ENCODE measurements around the gene GAL3ST2.

Gene GAL3ST2

DNA sequence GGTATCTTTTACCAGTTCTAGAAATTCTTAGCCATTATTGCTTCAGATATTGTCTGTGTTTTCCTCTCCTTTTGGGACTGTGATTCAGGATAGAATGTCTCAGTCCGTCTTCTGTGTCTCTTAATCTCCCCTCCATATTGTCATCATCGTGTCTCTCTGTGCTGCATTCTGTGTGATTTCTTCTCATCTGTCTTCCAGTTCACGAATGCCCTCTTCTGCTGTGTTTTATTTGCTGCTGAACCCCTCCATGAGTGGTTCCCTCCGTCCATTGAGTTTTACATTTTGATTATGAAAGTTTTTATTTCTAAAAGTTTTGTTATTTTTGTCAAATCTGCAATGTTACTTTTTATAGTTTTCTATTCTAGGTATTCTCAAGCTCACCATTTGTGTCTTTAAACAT is 30.5 kb upstream of the GAL3ST2 start:
- Histone ChIP-seq H3K9ac (ENCODE audit: low read length in 5 of 5) (no peak overlapping the region), H3K36me3 (ENCODE audit: control insufficient read depth in 5 of 5, insufficient read depth in 5 of 5, low read length in 5 of 5) (peaks cover 0 to 55% (median 44%) of the 10 kb centered on the region in 5 donors), H3K27ac (ENCODE audit: low read depth, low read length) (no peak overlapping the region), H3K27me3 (ENCODE audit: control insufficient read depth in 5 of 5, insufficient read depth in 4 of 5, low read length in 5 of 5) (no peaks in the 10 kb centered on the region), H3K9me3 (ENCODE audit: control insufficient read depth in 5 of 5, low read length in 5 of 5) (no peaks in the 10 kb centered on the region), H3K4me1 (ENCODE audit: control insufficient read depth in 5 of 5, insufficient read depth in 5 of 5, low read length in 5 of 5) (peaks cover 0 to 15% (median 5%) of the 10 kb centered on the region in 5 donors), H3K4me3 (ENCODE audit: low read depth in 1 of 5, low read length in 5 of 5) (no peak overlapping the region)

DNA sequence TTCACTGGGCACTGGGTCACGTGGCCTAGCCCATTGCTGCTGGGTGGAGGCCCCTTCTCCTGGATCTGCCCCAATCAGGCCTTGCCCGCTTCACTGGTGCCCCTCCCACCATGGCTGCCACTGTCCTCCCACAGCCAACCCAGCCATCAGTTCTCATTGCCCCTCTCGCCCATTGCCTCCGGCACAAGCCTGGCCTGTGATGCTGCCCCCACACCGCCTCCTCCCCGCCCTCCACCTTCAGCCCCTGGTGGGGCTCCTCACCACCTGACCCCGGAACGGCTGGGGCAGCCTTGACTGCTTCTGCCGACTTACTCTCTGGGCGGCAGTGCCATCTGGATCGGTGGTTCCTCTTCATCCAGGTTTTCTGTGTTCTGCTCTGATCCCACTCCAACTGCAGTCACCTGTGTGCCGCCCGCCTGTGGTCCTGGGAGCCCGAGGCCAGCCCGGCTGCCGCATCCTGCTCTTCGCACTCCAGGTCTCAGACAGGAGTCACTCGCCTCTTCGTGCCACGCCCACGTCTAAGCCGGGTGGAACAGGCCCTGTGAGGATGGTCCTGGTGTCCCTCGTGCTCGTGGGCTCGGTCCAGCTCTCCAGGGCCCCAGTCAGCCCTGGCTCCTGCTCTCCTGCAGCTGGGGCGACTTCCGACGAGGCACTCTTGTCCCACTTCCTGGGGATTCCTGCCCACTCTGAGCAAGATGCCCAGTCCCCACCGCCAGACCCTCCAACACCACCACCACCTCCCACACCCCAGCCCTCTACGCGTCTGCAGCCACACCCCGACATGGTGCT is 28.0 kb upstream of the GAL3ST2 start:
- H3K36me3 ChIP-seq (ENCODE audit: control insufficient read depth in 5 of 5, insufficient read depth in 5 of 5, low read length in 5 of 5): peaks cover 0 to 60% (median 53%) of the 10 kb centered on the region in 5 donors
- H3K4me1 ChIP-seq (ENCODE audit: control insufficient read depth in 5 of 5, insufficient read depth in 5 of 5, low read length in 5 of 5): peaks cover 0 to 17% (median 4%) of the 10 kb centered on the region in 5 donors
- no peaks in the 10 kb centered on the region for H3K9me3 ChIP-seq (ENCODE audit: control insufficient read depth in 5 of 5, low read length in 5 of 5)
- no peak overlapping the region for H3K9ac ChIP-seq (ENCODE audit: low read length in 5 of 5)
- H3K27me3 ChIP-seq (ENCODE audit: control insufficient read depth in 5 of 5, insufficient read depth in 4 of 5, low read length in 5 of 5): no peaks in the 10 kb centered on the region
- no peak overlapping the region for H3K27ac ChIP-seq (ENCODE audit: low read depth, low read length)
- H3K4me3 ChIP-seq (ENCODE audit: low read depth in 1 of 5, low read length in 5 of 5): no peak overlapping the region

DNA sequence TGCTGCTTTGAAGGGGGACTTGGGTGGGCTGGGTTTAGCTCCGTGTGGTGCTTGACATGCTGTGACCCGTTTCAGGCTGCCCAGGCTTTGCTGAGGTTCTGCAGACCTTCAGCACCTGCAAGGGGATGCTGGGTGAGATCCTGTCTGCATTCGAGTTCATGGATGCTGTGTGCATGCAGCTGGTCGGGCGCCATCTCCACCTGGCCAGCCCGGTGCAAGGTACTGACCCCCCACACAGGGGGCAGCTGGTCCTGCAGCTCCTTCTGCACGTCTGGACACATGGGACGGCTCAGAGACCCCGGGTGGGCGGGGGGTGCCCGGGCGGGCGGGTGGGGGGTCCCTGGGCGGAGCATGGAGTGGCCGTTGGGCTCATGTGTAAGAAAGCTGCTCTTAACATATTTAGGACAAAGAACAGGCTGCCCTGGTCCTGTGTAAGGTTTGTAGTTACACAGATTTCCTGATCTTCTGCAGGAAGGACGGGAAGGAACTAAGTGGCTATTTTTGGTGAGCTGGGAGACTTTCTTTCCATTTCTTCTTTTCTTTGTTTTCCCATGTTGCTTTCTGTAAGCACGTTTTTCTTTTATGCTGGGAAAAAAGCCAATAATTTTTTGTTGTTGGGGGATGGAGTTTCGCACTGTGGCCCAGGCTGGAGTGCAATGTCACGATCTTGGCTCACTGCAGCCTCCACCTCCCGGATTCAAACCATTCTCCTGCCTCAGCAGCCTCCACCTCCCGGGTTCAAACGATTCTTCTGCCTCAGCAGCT is 26.4 kb upstream of the GAL3ST2 start:
- peaks cover 0 to 60% (median 47%) of the 10 kb centered on the region in 5 donors for H3K36me3 ChIP-seq (ENCODE audit: control insufficient read depth in 5 of 5, insufficient read depth in 5 of 5, low read length in 5 of 5)
- H3K27ac ChIP-seq (ENCODE audit: low read depth, low read length): no peak overlapping the region
- no peak overlapping the region for H3K9ac ChIP-seq (ENCODE audit: low read length in 5 of 5)

DNA sequence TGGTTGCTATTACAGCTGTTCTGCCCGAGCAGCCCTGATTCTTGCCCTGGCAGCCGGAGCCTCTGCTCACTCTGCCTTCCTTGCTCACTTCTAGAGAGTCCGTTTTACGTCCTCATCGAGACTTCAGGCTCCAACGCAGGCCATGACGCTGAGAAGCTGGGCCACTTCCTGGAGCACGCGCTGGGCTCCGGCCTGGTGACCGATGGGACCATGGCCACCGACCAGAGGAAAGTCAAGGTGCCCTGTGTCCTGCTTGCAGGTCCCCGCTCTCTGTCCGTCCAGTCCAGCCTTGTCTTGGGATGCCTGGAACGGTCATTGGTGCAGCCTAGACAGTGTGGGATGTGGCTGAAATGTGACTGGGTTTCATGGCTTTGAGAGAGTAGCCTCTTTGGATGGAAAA is 25.5 kb upstream of the GAL3ST2 start:
- H3K4me1 ChIP-seq (ENCODE audit: control insufficient read depth in 5 of 5, insufficient read depth in 5 of 5, low read length in 5 of 5): peaks cover 0 to 17% (median 4%) of the 10 kb centered on the region in 5 donors
- H3K36me3 ChIP-seq (ENCODE audit: control insufficient read depth in 5 of 5, insufficient read depth in 5 of 5, low read length in 5 of 5): peaks cover 0 to 63% (median 48%) of the 10 kb centered on the region in 5 donors
- H3K4me3 ChIP-seq (ENCODE audit: low read depth in 1 of 5, low read length in 5 of 5): no peak overlapping the region
- no peak overlapping the region for H3K27ac ChIP-seq (ENCODE audit: low read depth, low read length)
- H3K9me3 ChIP-seq (ENCODE audit: control insufficient read depth in 5 of 5, low read length in 5 of 5): no peaks in the 10 kb centered on the region
- no peak overlapping the region for H3K9ac ChIP-seq (ENCODE audit: low read length in 5 of 5)
- no peaks in the 10 kb centered on the region for H3K27me3 ChIP-seq (ENCODE audit: control insufficient read depth in 5 of 5, insufficient read depth in 4 of 5, low read length in 5 of 5)

More for the DNA sequence above, 26.4 kb upstream of the GAL3ST2 start:
- Histone ChIP-seq H3K27me3 (ENCODE audit: control insufficient read depth in 5 of 5, insufficient read depth in 4 of 5, low read length in 5 of 5) (no peaks in the 10 kb centered on the region), H3K9me3 (ENCODE audit: control insufficient read depth in 5 of 5, low read length in 5 of 5) (no peaks in the 10 kb centered on the region), H3K4me1 (ENCODE audit: control insufficient read depth in 5 of 5, insufficient read depth in 5 of 5, low read length in 5 of 5) (peaks cover 0 to 17% (median 4%) of the 10 kb centered on the region in 5 donors), H3K4me3 (ENCODE audit: low read depth in 1 of 5, low read length in 5 of 5) (no peak overlapping the region)

DNA sequence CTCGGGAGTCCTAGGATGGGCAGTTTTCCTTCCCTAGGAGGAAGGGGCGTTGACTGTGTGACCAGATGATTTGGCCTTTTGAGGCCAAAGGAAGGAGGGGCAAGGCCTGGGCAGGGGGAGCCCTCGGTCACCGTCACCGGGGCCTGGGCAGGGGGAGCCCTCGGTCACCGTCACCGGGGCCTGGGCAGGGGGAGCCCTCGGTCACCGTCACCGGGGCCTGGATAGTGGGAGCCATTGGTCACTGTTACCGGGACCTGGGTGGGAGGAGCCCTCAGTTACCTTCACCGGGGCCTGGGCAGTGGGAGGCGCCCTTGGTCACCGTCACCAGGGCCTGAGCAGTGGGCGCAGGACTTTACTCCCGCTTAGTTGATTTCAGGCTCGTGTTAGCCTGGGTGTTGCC is 24.8 kb upstream of the GAL3ST2 start:
- Histone ChIP-seq H3K36me3 (ENCODE audit: control insufficient read depth in 5 of 5, insufficient read depth in 5 of 5, low read length in 5 of 5) (peaks cover 0 to 68% (median 51%) of the 10 kb centered on the region in 5 donors), H3K4me1 (ENCODE audit: control insufficient read depth in 5 of 5, insufficient read depth in 5 of 5, low read length in 5 of 5) (peaks cover 0 to 17% (median 4%) of the 10 kb centered on the region in 5 donors), H3K9me3 (ENCODE audit: control insufficient read depth in 5 of 5, low read length in 5 of 5) (no peaks in the 10 kb centered on the region), H3K27me3 (ENCODE audit: control insufficient read depth in 5 of 5, insufficient read depth in 4 of 5, low read length in 5 of 5) (no peaks in the 10 kb centered on the region), H3K9ac (ENCODE audit: low read length in 5 of 5) (no peak overlapping the region), H3K4me3 (ENCODE audit: low read depth in 1 of 5, low read length in 5 of 5) (no peak overlapping the region), H3K27ac (ENCODE audit: low read depth, low read length) (no peak overlapping the region)

DNA sequence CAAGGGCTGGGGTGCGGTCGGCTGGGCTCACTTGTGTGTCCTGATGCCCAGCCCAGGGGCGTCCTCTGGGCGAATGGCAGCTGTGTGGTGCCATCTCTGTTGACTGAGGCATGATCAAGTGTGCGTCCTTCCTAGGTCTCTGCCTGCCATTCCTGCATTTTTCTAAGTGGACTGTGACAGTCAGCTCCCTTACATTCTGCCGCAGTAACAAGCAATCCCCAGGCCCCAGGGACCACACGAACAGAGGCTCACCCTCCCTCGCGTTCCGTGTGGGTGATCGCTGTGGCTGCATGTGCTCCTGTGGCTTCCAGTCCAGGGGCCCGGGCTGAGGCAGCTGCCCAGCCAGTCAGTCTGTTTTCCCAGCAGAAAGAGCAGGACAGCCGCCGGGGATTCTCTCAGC is 24.4 kb upstream of the GAL3ST2 start:
- H3K4me1 ChIP-seq (ENCODE audit: control insufficient read depth in 5 of 5, insufficient read depth in 5 of 5, low read length in 5 of 5): peaks cover 0 to 17% (median 4%) of the 10 kb centered on the region in 5 donors
- peaks cover 0 to 72% (median 56%) of the 10 kb centered on the region in 5 donors for H3K36me3 ChIP-seq (ENCODE audit: control insufficient read depth in 5 of 5, insufficient read depth in 5 of 5, low read length in 5 of 5)
- no peak overlapping the region for H3K4me3 ChIP-seq (ENCODE audit: low read depth in 1 of 5, low read length in 5 of 5)
- H3K9me3 ChIP-seq (ENCODE audit: control insufficient read depth in 5 of 5, low read length in 5 of 5): no peaks in the 10 kb centered on the region
- no peak overlapping the region for H3K27ac ChIP-seq (ENCODE audit: low read depth, low read length)
- H3K9ac ChIP-seq (ENCODE audit: low read length in 5 of 5): no peak overlapping the region
- H3K27me3 ChIP-seq (ENCODE audit: control insufficient read depth in 5 of 5, insufficient read depth in 4 of 5, low read length in 5 of 5): no peaks in the 10 kb centered on the region

DNA sequence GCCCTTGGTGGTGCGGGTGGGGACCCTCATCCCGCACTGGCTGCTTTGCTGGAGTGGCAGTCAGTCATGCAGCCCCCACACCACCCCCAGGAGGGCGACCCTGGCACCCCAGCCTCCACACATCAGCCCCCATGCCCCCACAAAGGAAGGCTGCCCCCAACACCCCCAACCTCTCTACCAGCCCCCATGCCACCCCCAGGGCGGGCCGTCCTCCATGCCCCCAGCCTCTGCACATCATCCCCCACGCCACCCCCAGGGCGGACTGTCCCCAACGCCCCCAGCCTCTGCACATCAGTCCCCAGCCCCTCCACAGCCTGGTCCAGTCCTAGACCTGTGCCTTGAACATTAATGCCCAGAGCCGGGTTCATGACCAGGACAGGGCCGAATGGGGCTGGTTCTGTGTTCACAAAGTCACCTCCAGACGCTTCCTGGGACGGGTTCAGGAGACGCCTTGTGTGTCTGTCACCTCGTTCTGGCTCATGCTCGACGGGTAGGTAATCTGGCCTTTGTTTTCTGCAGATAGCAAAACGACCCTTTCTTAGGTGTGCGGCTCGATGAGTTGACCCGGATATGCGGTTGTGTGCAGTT is 23.8 kb upstream of the GAL3ST2 start:
- H3K4me1 ChIP-seq (ENCODE audit: control insufficient read depth in 5 of 5, insufficient read depth in 5 of 5, low read length in 5 of 5): peaks cover 0 to 17% (median 4%) of the 10 kb centered on the region in 5 donors
- H3K27me3 ChIP-seq (ENCODE audit: control insufficient read depth in 5 of 5, insufficient read depth in 4 of 5, low read length in 5 of 5): no peaks in the 10 kb centered on the region
- no peaks in the 10 kb centered on the region for H3K9me3 ChIP-seq (ENCODE audit: control insufficient read depth in 5 of 5, low read length in 5 of 5)
- no peak overlapping the region for H3K4me3 ChIP-seq (ENCODE audit: low read depth in 1 of 5, low read length in 5 of 5)
- no peak overlapping the region for H3K27ac ChIP-seq (ENCODE audit: low read depth, low read length)
- H3K36me3 ChIP-seq (ENCODE audit: control insufficient read depth in 5 of 5, insufficient read depth in 5 of 5, low read length in 5 of 5): peaks cover 0 to 76% (median 58%) of the 10 kb centered on the region in 5 donors
- H3K9ac ChIP-seq (ENCODE audit: low read length in 5 of 5): no peak overlapping the region

DNA sequence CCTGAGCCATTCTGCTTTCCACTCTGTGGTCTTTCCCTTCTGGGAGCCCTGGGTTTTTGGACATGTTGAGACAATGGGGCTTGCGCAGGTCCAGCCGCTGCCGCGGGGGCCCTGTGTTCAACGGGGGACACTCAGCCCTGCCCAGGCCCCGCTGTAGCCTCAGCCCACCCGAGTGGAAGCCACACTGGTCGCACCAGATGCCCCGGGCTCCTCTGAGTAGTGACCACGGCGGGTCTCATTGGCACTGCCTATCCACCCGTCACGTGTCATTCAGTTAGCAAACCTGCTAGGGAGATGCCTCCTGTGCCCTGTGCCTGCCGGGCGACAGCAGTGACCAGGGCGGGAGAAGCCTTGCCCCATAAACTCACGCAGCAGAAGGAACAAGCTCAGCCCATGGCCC is 23.1 kb upstream of the GAL3ST2 start:
- H3K9ac ChIP-seq (ENCODE audit: low read length in 5 of 5): no peak overlapping the region
- H3K4me3 ChIP-seq (ENCODE audit: low read depth in 1 of 5, low read length in 5 of 5): no peak overlapping the region
- H3K27ac ChIP-seq (ENCODE audit: low read depth, low read length): no peak overlapping the region
- H3K27me3 ChIP-seq (ENCODE audit: control insufficient read depth in 5 of 5, insufficient read depth in 4 of 5, low read length in 5 of 5): no peaks in the 10 kb centered on the region
- H3K36me3 ChIP-seq (ENCODE audit: control insufficient read depth in 5 of 5, insufficient read depth in 5 of 5, low read length in 5 of 5): peaks cover 0 to 81% (median 59%) of the 10 kb centered on the region in 5 donors
- peaks cover 0 to 17% (median 4%) of the 10 kb centered on the region in 5 donors for H3K4me1 ChIP-seq (ENCODE audit: control insufficient read depth in 5 of 5, insufficient read depth in 5 of 5, low read length in 5 of 5)
- H3K9me3 ChIP-seq (ENCODE audit: control insufficient read depth in 5 of 5, low read length in 5 of 5): no peaks in the 10 kb centered on the region

DNA sequence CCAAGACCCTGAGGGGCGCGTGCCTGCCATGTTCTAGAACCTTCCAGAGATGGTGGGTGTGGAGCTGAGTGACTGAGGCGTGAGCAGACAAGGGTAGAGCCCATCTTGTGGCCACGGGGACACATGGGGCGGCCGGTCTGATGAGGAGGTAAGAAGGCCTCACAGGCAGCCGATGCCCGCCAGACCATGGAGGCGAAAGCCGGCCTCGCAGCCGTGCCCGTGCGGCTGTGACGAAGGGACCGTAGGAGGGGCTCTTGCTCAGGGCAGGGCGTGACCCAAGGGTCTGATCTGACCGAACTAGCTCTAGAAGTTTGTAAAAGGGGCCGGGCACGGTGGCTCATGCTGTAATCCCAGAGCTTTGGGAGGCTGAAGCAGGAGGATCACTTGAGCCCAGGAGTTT is 22.6 kb upstream of the GAL3ST2 start:
- Histone ChIP-seq H3K9ac (ENCODE audit: low read length in 5 of 5) (no peak overlapping the region), H3K27ac (ENCODE audit: low read depth, low read length) (no peak overlapping the region), H3K36me3 (ENCODE audit: control insufficient read depth in 5 of 5, insufficient read depth in 5 of 5, low read length in 5 of 5) (peaks cover 2 to 79% (median 56%) of the 10 kb centered on the region in 5 donors), H3K4me3 (ENCODE audit: low read depth in 1 of 5, low read length in 5 of 5) (no peak overlapping the region), H3K9me3 (ENCODE audit: control insufficient read depth in 5 of 5, low read length in 5 of 5) (no peaks in the 10 kb centered on the region), H3K4me1 (ENCODE audit: control insufficient read depth in 5 of 5, insufficient read depth in 5 of 5, low read length in 5 of 5) (peaks cover 0 to 17% (median 4%) of the 10 kb centered on the region in 5 donors), H3K27me3 (ENCODE audit: control insufficient read depth in 5 of 5, insufficient read depth in 4 of 5, low read length in 5 of 5) (no peaks in the 10 kb centered on the region)
